ENCODE data around the gene GNAT1. TPM values are rescaled to one million over a fixed set of nuclear protein-coding genes. Genes with fewer than 3 reads are reported as not detected.

GNAT1 gene
- polyA plus RNA-seq, 1 donor (not counting 4 experiments of a cell fraction or from before 2014, with no cell fraction given), result 0.12 TPM

GRCh38 chr3:50169232-50169832 lies 22.1 kb upstream of the GNAT1 start:
- Histone ChIP-seq H3K9me1 (ENCODE audit: control insufficient read depth, extremely low read depth, insufficient read depth, low read length) (peaks cover 5% of the 10 kb centered on the region), H3K4me2 (ENCODE audit: control insufficient read depth, extremely low read depth, insufficient read depth, low read depth, low read length) (no peak overlapping the region), H3K4me3 (ENCODE audit: control insufficient read depth in 2 of 3, extremely low read depth in 1 of 3, insufficient read depth in 2 of 3, low read depth in 1 of 3, low read length in 3 of 3) (no peak overlapping the region), H2AFZ (ENCODE audit: control insufficient read depth, low read length) (no peak overlapping the region), H3K79me2 (ENCODE audit: control insufficient read depth, insufficient read depth, low read length) (peaks cover 86% of the 10 kb centered on the region), H3K27ac (ENCODE audit: control insufficient read depth, insufficient read depth, low read length) (no peak overlapping the region), H3K36me3 (ENCODE audit: control insufficient read depth in 2 of 2, extremely low read depth in 1 of 2, insufficient read depth in 2 of 2, low read length in 2 of 2) (peaks cover 42 to 44% of the 10 kb centered on the region in 2 experiments), H4K20me1 (ENCODE audit: control insufficient read depth, extremely low read depth, insufficient read depth, low read length) (peaks cover 16% of the 10 kb centered on the region), H3K9ac (ENCODE audit: control insufficient read depth, extremely low read depth, insufficient read depth, low read length) (no peak overlapping the region), H3K4me1 (ENCODE audit: control insufficient read depth, extremely low read depth, insufficient read depth, low read length) (peaks cover 60% of the 10 kb centered on the region), H3K27me3 (ENCODE audit: control insufficient read depth, extremely low read depth, insufficient read depth, low read length) (no peaks in the 10 kb centered on the region), H3K9me3 (ENCODE audit: control insufficient read depth, low read depth, low read length) (no peaks in the 10 kb centered on the region)
- FAIRE-seq (no peak), DNase-seq (ENCODE audit: low read depth, low spot score) (no peak)
- no peak for TF ChIP-seq EZH2 (IDR thresholded peaks at IDR 0.05; ENCODE audit: low read length)
- TF ChIP-seq, protein P1, sequence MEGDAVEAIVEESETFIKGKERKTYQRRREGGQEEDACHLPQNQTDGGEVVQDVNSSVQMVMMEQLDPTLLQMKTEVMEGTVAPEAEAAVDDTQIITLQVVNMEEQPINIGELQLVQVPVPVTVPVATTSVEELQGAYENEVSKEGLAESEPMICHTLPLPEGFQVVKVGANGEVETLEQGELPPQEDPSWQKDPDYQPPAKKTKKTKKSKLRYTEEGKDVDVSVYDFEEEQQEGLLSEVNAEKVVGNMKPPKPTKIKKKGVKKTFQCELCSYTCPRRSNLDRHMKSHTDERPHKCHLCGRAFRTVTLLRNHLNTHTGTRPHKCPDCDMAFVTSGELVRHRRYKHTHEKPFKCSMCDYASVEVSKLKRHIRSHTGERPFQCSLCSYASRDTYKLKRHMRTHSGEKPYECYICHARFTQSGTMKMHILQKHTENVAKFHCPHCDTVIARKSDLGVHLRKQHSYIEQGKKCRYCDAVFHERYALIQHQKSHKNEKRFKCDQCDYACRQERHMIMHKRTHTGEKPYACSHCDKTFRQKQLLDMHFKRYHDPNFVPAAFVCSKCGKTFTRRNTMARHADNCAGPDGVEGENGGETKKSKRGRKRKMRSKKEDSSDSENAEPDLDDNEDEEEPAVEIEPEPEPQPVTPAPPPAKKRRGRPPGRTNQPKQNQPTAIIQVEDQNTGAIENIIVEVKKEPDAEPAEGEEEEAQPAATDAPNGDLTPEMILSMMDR (optimal IDR thresholded peaks at IDR 0.05 in 1 of 3, IDR thresholded peaks at IDR 0.05 in 1 of 3, conservative IDR thresholded peaks at IDR 0.05 in 1 of 3; ENCODE audit: extremely low read depth in 1 of 3, insufficient read depth in 2 of 3, low read length in 3 of 3), result no peak
- dilution Hi-C loops (cut with MboI; ENCODE audit: extremely low pct_ligation_motif_present, low sequenced_read_pairs), result no loop called here

- Histone ChIP-seq H3K27me3 (ENCODE audit: control insufficient read depth, extremely low read depth, insufficient read depth, low read length) (no peaks in the 10 kb centered on the region), H3K9ac (ENCODE audit: control insufficient read depth, extremely low read depth, insufficient read depth, low read length) (no peak overlapping the region)
Measured at GRCh38 chr3:50169858-50170257, 21.6 kb upstream of the GNAT1 start.

More at GRCh38 chr3:50169858-50170257, 21.6 kb upstream of the GNAT1 start:
- DNase-seq (ENCODE audit: low read depth, low spot score), result no peak
- peaks cover 83% of the 10 kb centered on the region for H3K79me2 ChIP-seq (ENCODE audit: control insufficient read depth, insufficient read depth, low read length)
- no peaks in the 10 kb centered on the region for H3K9me3 ChIP-seq (ENCODE audit: control insufficient read depth, low read depth, low read length)
- no peak overlapping the region for H3K4me3 ChIP-seq (ENCODE audit: control insufficient read depth in 2 of 3, extremely low read depth in 1 of 3, insufficient read depth in 2 of 3, low read depth in 1 of 3, low read length in 3 of 3)
- FAIRE-seq, result peak; percentile 29
- H3K4me2 ChIP-seq (ENCODE audit: control insufficient read depth, extremely low read depth, insufficient read depth, low read depth, low read length), result no peak overlapping the region
- H3K4me1 ChIP-seq (ENCODE audit: control insufficient read depth, extremely low read depth, insufficient read depth, low read length), result peaks cover 54% of the 10 kb centered on the region
- no peak overlapping the region for H2AFZ ChIP-seq (ENCODE audit: control insufficient read depth, low read length)
- H3K36me3 ChIP-seq (ENCODE audit: control insufficient read depth in 2 of 2, extremely low read depth in 1 of 2, insufficient read depth in 2 of 2, low read length in 2 of 2), result peaks cover 47 to 48% of the 10 kb centered on the region in 2 experiments
- H3K27ac ChIP-seq (ENCODE audit: control insufficient read depth, insufficient read depth, low read length), result no peak overlapping the region
- dilution Hi-C loops (cut with MboI; ENCODE audit: extremely low pct_ligation_motif_present, low sequenced_read_pairs), result no loop called here
- H3K9me1 ChIP-seq (ENCODE audit: control insufficient read depth, extremely low read depth, insufficient read depth, low read length), result peaks cover 5% of the 10 kb centered on the region
- TF ChIP-seq, protein P1 (optimal IDR thresholded peaks at IDR 0.05 in 1 of 3, IDR thresholded peaks at IDR 0.05 in 1 of 3, conservative IDR thresholded peaks at IDR 0.05 in 1 of 3; ENCODE audit: extremely low read depth in 1 of 3, insufficient read depth in 2 of 3, low read length in 3 of 3), result no peak
- TF ChIP-seq EZH2 (IDR thresholded peaks at IDR 0.05; ENCODE audit: low read length), result no peak
- H4K20me1 ChIP-seq (ENCODE audit: control insufficient read depth, extremely low read depth, insufficient read depth, low read length), result peaks cover 16% of the 10 kb centered on the region
